SK-N-SH (cell line): Measurements from ENCODE around the gene GNB1L. TPM values are rescaled to one million over a fixed set of nuclear protein-coding genes. Genes with fewer than 3 reads are reported as not detected.

ENCODE experiments used
- CTCF ChIA-PET: fragments of 300-600, 350-600 bp; formaldehyde crosslinking; extraction: SDS; loops from one replicate; lab custom pipeline; 2021; lab: Yijun Ruan, JAX
- POLR2A ChIA-PET: fragments of 350-600 bp; sonication (Branson Sonifier 250); formaldehyde crosslinking; extraction: SDS; loops from one replicate; lab custom pipeline; 2020; ENCODE audit warnings: antibody characterized with exemption, inconsistent platforms; lab: Yijun Ruan, JAX
- DNase-seq: peaks from one replicate; pipeline ENCODE4 v3.0.0; 2012
- H2AFZ ChIP-seq: fragments of 200-600 bp; sonication (generic); 2 replicates; pipeline ENCODE4 v1.8.1; 2016; ENCODE audit warnings: antibody characterized with exemption, mild to moderate bottlenecking, low read depth
- H3F3A ChIP-seq: fragments of 200-600 bp; sonication (generic); replicated peaks from 2 replicates; pipeline ENCODE3; 2016; ENCODE audit warnings: antibody characterized with exemption, mild to moderate bottlenecking; ENCODE audit not compliant: insufficient read depth
- H3K27ac ChIP-seq, 2 experiments: fragments of 200-500 bp in 1 of 2; fragments of 200-600 bp in 1 of 2; sonication (Bioruptor generic) in 1 of 2; sonication (generic), shearing (Covaris generic) in 1 of 2; 2 replicates each; pipeline versions ENCODE4 v1.5.1 to v1.6.1; 2014 to 2016; ENCODE audit warnings: low read depth in 2 of 2, inconsistent platforms in 1 of 2, low read length in 1 of 2, mild to moderate bottlenecking in 1 of 2, mixed read lengths in 1 of 2
- H3K27me3 ChIP-seq: fragments of 200-600 bp; sonication (generic), shearing (Covaris generic); 2 replicates; pipeline ENCODE4 v1.6.1; 2016; ENCODE audit warnings: mixed run types; ENCODE audit not compliant: insufficient read depth
- H3K36me3 ChIP-seq, 2 experiments: fragments of 200-500 bp in 1 of 2; fragments of 200-600 bp in 1 of 2; sonication (Bioruptor generic) in 1 of 2; sonication (generic) in 1 of 2; replicated peaks in 1 of 2; 2 replicates each; pipeline versions ENCODE3 to v1.5.1; 2014 to 2016; ENCODE audit warnings: low read length in 1 of 2, mild to moderate bottlenecking in 1 of 2; ENCODE audit not compliant: insufficient read depth in 2 of 2, control insufficient read depth in 1 of 2
- H3K4me1 ChIP-seq, 2 experiments: fragments of 200-500 bp in 1 of 2; fragments of 200-600 bp in 1 of 2; sonication (Bioruptor generic) in 1 of 2; sonication (generic), shearing (Covaris generic) in 1 of 2; 2 replicates each; pipeline versions ENCODE4 v1.5.1 to v1.6.1; 2014 to 2016; ENCODE audit warnings: low read depth in 1 of 2, low read length in 1 of 2, mixed run types in 1 of 2; ENCODE audit not compliant: insufficient read depth in 2 of 2, control insufficient read depth in 1 of 2
- H3K4me2 ChIP-seq: fragments of 200-600 bp; sonication (generic), shearing (Covaris generic); 2 replicates; pipeline ENCODE4 v1.6.1; 2017; ENCODE audit warnings: mixed run types
- H3K4me3 ChIP-seq, 2 experiments: fragments of 200-500 bp in 1 of 2; fragments of 200-600 bp in 1 of 2; sonication (Bioruptor generic) in 1 of 2; sonication (generic), shearing (Covaris generic) in 1 of 2; 2 replicates each; pipeline versions ENCODE4 v1.5.1 to v1.8.1; 2014 to 2016; ENCODE audit warnings: low read depth in 2 of 2, inconsistent platforms in 1 of 2, low read length in 1 of 2, mild to moderate bottlenecking in 1 of 2, mixed read lengths in 1 of 2, moderate library complexity in 1 of 2
- H3K79me2 ChIP-seq: fragments of 200-600 bp; sonication (generic); 2 replicates; pipeline ENCODE4 v1.8.1; 2017; ENCODE audit warnings: mild to moderate bottlenecking; ENCODE audit not compliant: insufficient read depth
- H3K9ac ChIP-seq: fragments of 200-600 bp; sonication (generic); 2 replicates; pipeline ENCODE4 v1.6.1; 2017; ENCODE audit warnings: mixed run types
- H3K9me2 ChIP-seq: fragments of 200-600 bp; sonication (generic); 2 replicates; pipeline ENCODE4 v1.6.1; 2017; ENCODE audit warnings: mixed run types
- H3K9me3 ChIP-seq: fragments of 200-600 bp; sonication (generic); 2 replicates; pipeline ENCODE4 v1.6.1; 2017; ENCODE audit warnings: mixed run types, mild to moderate bottlenecking, moderate library complexity
- H4K20me1 ChIP-seq: fragments of 200-600 bp; sonication (generic); 2 replicates; pipeline ENCODE4 v1.6.1; 2017; ENCODE audit warnings: mild to moderate bottlenecking, mixed run types; ENCODE audit not compliant: insufficient read depth
- ELF1 ChIP-seq: IDR thresholded peaks from 2 replicates; pipeline ENCODE4 v1.4.0; 2012
- EZH2phosphoT487 ChIP-seq: fragments of 200-600 bp; sonication (generic); IDR thresholded peaks from 2 replicates; pipeline ENCODE4 v1.6.1; 2017; ENCODE audit warnings: low read depth, mixed run types, mild to moderate bottlenecking, antibody characterized with exemption, moderate library complexity, borderline replicate concordance
- FOXM1 ChIP-seq: IDR thresholded peaks from 2 replicates; pipeline ENCODE4 v1.4.0; 2012; ENCODE audit warnings: low read depth, mild to moderate bottlenecking
- GATA2 ChIP-seq: sonication (generic); formaldehyde crosslinking; IDR thresholded peaks from 2 replicates; pipeline ENCODE4 v1.5.0; 2020; ENCODE audit warnings: mild to moderate bottlenecking, missing genetic modification reagents
- MXI1 ChIP-seq: IDR thresholded peaks from 2 replicates; pipeline ENCODE4 v1.6.1; 2012; ENCODE audit warnings: mild to moderate bottlenecking, low read depth, low read length, improper control_type of control experiment
- NRF1 ChIP-seq: IDR thresholded peaks from 2 replicates; pipeline ENCODE4 v1.6.1; 2012; ENCODE audit warnings: low read depth, mild to moderate bottlenecking, low read length
- POLR2AphosphoS5 ChIP-seq: IDR thresholded peaks from 2 replicates; pipeline ENCODE4 v1.6.1; 2012; ENCODE audit warnings: low read depth, low read length
- RAD21 ChIP-seq: IDR thresholded peaks from 2 replicates; pipeline ENCODE4 v1.6.1; 2012; ENCODE audit warnings: mild to moderate bottlenecking, low read length
- RXRA ChIP-seq: IDR thresholded peaks from 2 replicates; pipeline ENCODE4 v1.4.0; 2012; ENCODE audit warnings: low read depth, mild to moderate bottlenecking, borderline replicate concordance
- SIN3A ChIP-seq: IDR thresholded peaks from 2 replicates; pipeline ENCODE4 v1.6.1; 2012; ENCODE audit warnings: low read depth, mild to moderate bottlenecking, low read length, moderate library complexity, borderline replicate concordance
- TAF1 ChIP-seq: IDR thresholded peaks from 2 replicates; pipeline ENCODE4 v1.6.1; 2012; ENCODE audit warnings: low read depth, mild to moderate bottlenecking, low read length, moderate library complexity, borderline replicate concordance
- TEAD4 ChIP-seq: IDR thresholded peaks from 2 replicates; pipeline ENCODE4 v1.4.0; 2012; ENCODE audit warnings: mild to moderate bottlenecking, borderline replicate concordance; ENCODE audit not compliant: insufficient read depth
- YY1 ChIP-seq: IDR thresholded peaks from 2 replicates; pipeline ENCODE4 v1.4.0; 2012; ENCODE audit warnings: low read depth, mild to moderate bottlenecking
- WGBS: methylation state at CpG from one replicate; pipeline ENCODE4 v1.1.6; 2017; ENCODE audit warnings: low lambda C conversion rate; 5-methylcytosine and 5-hydroxymethylcytosine counted together
- polyA plus RNA-seq, 3 experiments: library from polyadenylated mRNA; depleted of rRNA; stranded (reverse); fragments of >200 nt; gene quantifications; 2 replicates each; pipeline ENCODE4 v1.2.3, GENCODE V29; 2012
- TF ChIP-seq, protein P1 (sequence below): fragments of 150-350 bp; IDR thresholded peaks from 2 replicates; pipeline ENCODE4 v1.6.1; 2017; ENCODE audit warnings: antibody characterized with exemption, low read length, low read depth, borderline replicate concordance
- TF ChIP-seq, protein P2 (sequence below): IDR thresholded peaks from 2 replicates; pipeline ENCODE4 v1.4.0; 2012; ENCODE audit warnings: low read depth

Gene GNB1L, protein sequence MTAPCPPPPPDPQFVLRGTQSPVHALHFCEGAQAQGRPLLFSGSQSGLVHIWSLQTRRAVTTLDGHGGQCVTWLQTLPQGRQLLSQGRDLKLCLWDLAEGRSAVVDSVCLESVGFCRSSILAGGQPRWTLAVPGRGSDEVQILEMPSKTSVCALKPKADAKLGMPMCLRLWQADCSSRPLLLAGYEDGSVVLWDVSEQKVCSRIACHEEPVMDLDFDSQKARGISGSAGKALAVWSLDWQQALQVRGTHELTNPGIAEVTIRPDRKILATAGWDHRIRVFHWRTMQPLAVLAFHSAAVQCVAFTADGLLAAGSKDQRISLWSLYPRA
- 3.2 and 5.9 TPM in 2 replicates for polyA plus RNA-seq (2012; rRNA removed)
- polyA plus RNA-seq (2012; cell fraction: cytosol; rRNA removed) = 2.0 and 4.8 TPM in 2 replicates
- polyA plus RNA-seq (2012; cell fraction: nucleus; rRNA removed) = 7.7 and 10.0 TPM in 2 replicates

DNA sequence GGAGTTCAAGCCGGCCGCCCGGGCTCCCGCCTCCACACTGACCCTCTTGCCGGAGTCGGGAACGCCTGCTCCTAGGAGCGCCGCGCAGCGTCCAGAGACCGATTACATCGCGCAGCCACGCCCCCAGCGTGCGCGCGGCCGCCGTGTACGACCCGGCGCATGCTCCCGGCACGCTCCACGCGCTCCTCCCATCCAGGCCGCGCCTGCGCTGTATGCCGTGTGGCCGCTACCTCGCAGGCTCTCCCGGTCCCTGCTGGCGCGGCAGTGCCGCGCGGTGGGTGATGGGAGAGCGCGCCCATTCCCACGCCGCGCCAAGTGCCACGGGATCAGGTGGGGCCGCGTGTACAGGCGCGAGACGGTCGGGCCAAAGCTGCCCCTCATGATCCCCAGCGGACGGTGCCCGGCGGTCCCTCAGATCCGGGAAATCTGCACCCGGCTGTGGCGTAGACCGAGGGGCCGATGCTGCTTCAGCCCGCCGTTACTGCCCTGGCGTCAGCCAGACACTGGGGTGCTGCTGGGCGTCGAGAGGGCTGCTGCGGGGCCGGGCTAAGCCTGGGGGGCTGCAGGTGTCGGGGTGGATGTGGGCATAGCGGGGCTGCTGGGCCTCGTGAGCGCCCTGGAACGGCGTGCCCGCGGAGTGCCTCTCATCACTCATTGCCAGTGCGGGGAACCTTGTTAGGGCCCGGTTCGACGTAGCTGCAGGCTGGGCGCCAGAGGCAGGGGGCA, at the start of gene GNB1L, which contains the start of gene RTL10:
GNB1L (minus strand) TSS at position 97 of the 726 bp plus-strand sequence. CDS start 33,519 bp downstream, outside the sequence.
RTL10 (minus strand) TSS at position 97 of the 726 bp plus-strand sequence. CDS start 2,613 bp downstream, outside the sequence.
- peak; percentile 98 for DNase-seq
- 0% methylated on average over 7 of the region's 81 CpGs for WGBS
- Histone ChIP-seq H2AFZ (peak within 1 kb of the TSS; percentile 79), H3F3A (peaks cover 10% of the 10 kb centered on the region), H3K27ac (peak within 1 kb of the TSS; percentile 84 to 91), H3K9me3 (no peaks in the 10 kb centered on the region), H3K27me3 (no peaks in the 10 kb centered on the region), H3K4me3 (peak within 1 kb of the TSS; percentile 92 to 96), H3K9me2 (no peaks in the 10 kb centered on the region), H3K36me3 (peaks cover 19 to 20% of the 10 kb centered on the region in 2 experiments), H3K4me1 (peaks cover 9 to 24% of the 10 kb centered on the region in 2 experiments; a peak in 3 of 4 replicates), H4K20me1 (peaks cover 23% of the 10 kb centered on the region; the same call in 1 of the 2 replicates), H3K79me2 (peaks cover 70% of the 10 kb centered on the region), H3K9ac (peak within 1 kb of the TSS; percentile 93), H3K4me2 (peak within 1 kb of the TSS; percentile 96)
- POLR2A ChIA-PET = interaction anchor here (0.6 to 1.9 kb wide), 4 partner anchors 10 to 50 kb away, joined by 3 to 8 read pairs (median 3); no protein-coding TSS in a partner anchor
- TF ChIP-seq MXI1 (peak; percentile 84), FOXM1 (no peak), POLR2AphosphoS5 (peak; percentile 95), RAD21 (peak; percentile 25; the same call in 1 of the 2 replicates), TEAD4 (no peak), SIN3A (peak; percentile 70; the same call in 1 of the 2 replicates), YY1 (no peak), ELF1 (no peak), EZH2phosphoT487 (no peak), TAF1 (peak; percentile 90), NRF1 (peak; percentile 99), GATA2 (CRISPR knock-in tag) (peak; percentile 48), RXRA (no peak)
- TF ChIP-seq, protein P1, sequence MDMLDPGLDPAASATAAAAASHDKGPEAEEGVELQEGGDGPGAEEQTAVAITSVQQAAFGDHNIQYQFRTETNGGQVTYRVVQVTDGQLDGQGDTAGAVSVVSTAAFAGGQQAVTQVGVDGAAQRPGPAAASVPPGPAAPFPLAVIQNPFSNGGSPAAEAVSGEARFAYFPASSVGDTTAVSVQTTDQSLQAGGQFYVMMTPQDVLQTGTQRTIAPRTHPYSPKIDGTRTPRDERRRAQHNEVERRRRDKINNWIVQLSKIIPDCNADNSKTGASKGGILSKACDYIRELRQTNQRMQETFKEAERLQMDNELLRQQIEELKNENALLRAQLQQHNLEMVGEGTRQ = no peak
- TF ChIP-seq, protein P2, sequence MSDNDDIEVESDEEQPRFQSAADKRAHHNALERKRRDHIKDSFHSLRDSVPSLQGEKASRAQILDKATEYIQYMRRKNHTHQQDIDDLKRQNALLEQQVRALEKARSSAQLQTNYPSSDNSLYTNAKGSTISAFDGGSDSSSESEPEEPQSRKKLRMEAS = peak; percentile 65; the same call in 1 of the 2 replicates
- CTCF ChIA-PET = interaction anchor here (0.8 to 2.8 kb wide), 8 partner anchors 10 to 124 kb away, joined by 3 to 22 read pairs (median 4); no protein-coding TSS in a partner anchor
